Liver (tissue), 3 donors: ENCODE results near the gene DNAJC11.

Experiments used
- CTCF ChIP-seq: fragments of 150-350 bp; IDR thresholded peaks from 2 replicates; pipeline ENCODE4 v1.5.1; 2017; ENCODE audit warnings: improper control_type of control experiment, low read depth, low read length; ENCODE audit not compliant: missing input control
- EGR1 ChIP-seq, 2 donors: IDR thresholded peaks; 2 replicates each; pipeline ENCODE4 v1.6.1; 2016 to 2018; ENCODE audit warnings: antibody characterized with exemption in 2 of 2, low read depth in 2 of 2
- GABPA ChIP-seq, 2 donors: IDR thresholded peaks in 1 of 2; conservative IDR thresholded peaks in 1 of 2; 2 replicates each; pipeline ENCODE4 v1.6.1; 2016; ENCODE audit warnings: antibody characterized with exemption in 2 of 2, mild to moderate bottlenecking in 1 of 2, moderate library complexity in 1 of 2
- HNF4A ChIP-seq, 2 donors: conservative IDR thresholded peaks; 2 replicates each; pipeline ENCODE4 v1.6.1; 2016; ENCODE audit warnings: antibody characterized with exemption in 2 of 2, mild to moderate bottlenecking in 2 of 2
- HNF4G ChIP-seq: IDR thresholded peaks from 2 replicates; pipeline ENCODE4 v1.6.1; 2016; ENCODE audit warnings: antibody characterized with exemption
- MAX ChIP-seq: IDR thresholded peaks from 2 replicates; pipeline ENCODE4 v1.6.1; 2016; ENCODE audit warnings: antibody characterized with exemption
- NR2F2 ChIP-seq: IDR thresholded peaks from 2 replicates; pipeline ENCODE4 v1.6.1; 2016; ENCODE audit warnings: antibody characterized with exemption
- RAD21 ChIP-seq, 2 donors: IDR thresholded peaks; 2 replicates each; pipeline ENCODE4 v1.6.1; 2016; ENCODE audit warnings: antibody characterized with exemption in 2 of 2, mild to moderate bottlenecking in 2 of 2
- SP1 ChIP-seq: IDR thresholded peaks from 2 replicates; pipeline ENCODE4 v1.6.1; 2018; ENCODE audit warnings: antibody characterized with exemption, mild to moderate bottlenecking
- TAF1 ChIP-seq: conservative IDR thresholded peaks from 2 replicates; pipeline ENCODE4 v1.6.1; 2016; ENCODE audit warnings: antibody characterized with exemption, mild to moderate bottlenecking
- ZBTB33 ChIP-seq: IDR thresholded peaks from 2 replicates; pipeline ENCODE4 v1.6.1; 2016; ENCODE audit warnings: antibody characterized with exemption
- TF ChIP-seq, protein P1 (sequence below): IDR thresholded peaks from 2 replicates; pipeline ENCODE4 v1.6.1; 2016; ENCODE audit warnings: antibody characterized with exemption, mild to moderate bottlenecking
- donor health status: healthy.
- donor health status: healthy.

- TF ChIP-seq CTCF (no peak), GABPA (IDR thresholded peaks at IDR 0.05 in 1 of 2, conservative IDR thresholded peaks at IDR 0.05 in 1 of 2) (no peak), RAD21 (IDR thresholded peaks at IDR 0.05) (no peak), MAX (no peak), HNF4A (conservative IDR thresholded peaks at IDR 0.05) (no peak), SP1 (no peak), HNF4G (no peak), NR2F2 (no peak), EGR1 (IDR thresholded peaks at IDR 0.05; ENCODE audit: low read depth in 2 of 2) (no peak), ZBTB33 (no peak), TAF1 (no peak)
- TF ChIP-seq, protein P1, sequence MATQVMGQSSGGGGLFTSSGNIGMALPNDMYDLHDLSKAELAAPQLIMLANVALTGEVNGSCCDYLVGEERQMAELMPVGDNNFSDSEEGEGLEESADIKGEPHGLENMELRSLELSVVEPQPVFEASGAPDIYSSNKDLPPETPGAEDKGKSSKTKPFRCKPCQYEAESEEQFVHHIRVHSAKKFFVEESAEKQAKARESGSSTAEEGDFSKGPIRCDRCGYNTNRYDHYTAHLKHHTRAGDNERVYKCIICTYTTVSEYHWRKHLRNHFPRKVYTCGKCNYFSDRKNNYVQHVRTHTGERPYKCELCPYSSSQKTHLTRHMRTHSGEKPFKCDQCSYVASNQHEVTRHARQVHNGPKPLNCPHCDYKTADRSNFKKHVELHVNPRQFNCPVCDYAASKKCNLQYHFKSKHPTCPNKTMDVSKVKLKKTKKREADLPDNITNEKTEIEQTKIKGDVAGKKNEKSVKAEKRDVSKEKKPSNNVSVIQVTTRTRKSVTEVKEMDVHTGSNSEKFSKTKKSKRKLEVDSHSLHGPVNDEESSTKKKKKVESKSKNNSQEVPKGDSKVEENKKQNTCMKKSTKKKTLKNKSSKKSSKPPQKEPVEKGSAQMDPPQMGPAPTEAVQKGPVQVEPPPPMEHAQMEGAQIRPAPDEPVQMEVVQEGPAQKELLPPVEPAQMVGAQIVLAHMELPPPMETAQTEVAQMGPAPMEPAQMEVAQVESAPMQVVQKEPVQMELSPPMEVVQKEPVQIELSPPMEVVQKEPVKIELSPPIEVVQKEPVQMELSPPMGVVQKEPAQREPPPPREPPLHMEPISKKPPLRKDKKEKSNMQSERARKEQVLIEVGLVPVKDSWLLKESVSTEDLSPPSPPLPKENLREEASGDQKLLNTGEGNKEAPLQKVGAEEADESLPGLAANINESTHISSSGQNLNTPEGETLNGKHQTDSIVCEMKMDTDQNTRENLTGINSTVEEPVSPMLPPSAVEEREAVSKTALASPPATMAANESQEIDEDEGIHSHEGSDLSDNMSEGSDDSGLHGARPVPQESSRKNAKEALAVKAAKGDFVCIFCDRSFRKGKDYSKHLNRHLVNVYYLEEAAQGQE: no peak
These were observed 66.3 kb downstream of the DNAJC11 start for GRCh38 chr1:6635161-6635909.
